ENCODE data around the gene TRAF3IP1.

The TRAF3IP1 gene

GRCh38 chr2:238408615-238409340 lies 88.5 kb downstream of the TRAF3IP1 start:
- no peak for TF ChIP-seq SIN3A (IDR thresholded peaks at IDR 0.05; ENCODE audit: borderline replicate concordance, insufficient read depth, low read length)
- no peak for TF ChIP-seq TAF1 (IDR thresholded peaks at IDR 0.05; ENCODE audit: borderline replicate concordance, insufficient read depth, low read length)
- no peak for TF ChIP-seq FOXP2 (optimal IDR thresholded peaks at IDR 0.05; ENCODE audit: borderline replicate concordance, extremely low read depth, extremely low read length, insufficient read depth)
- TF ChIP-seq, protein P1, sequence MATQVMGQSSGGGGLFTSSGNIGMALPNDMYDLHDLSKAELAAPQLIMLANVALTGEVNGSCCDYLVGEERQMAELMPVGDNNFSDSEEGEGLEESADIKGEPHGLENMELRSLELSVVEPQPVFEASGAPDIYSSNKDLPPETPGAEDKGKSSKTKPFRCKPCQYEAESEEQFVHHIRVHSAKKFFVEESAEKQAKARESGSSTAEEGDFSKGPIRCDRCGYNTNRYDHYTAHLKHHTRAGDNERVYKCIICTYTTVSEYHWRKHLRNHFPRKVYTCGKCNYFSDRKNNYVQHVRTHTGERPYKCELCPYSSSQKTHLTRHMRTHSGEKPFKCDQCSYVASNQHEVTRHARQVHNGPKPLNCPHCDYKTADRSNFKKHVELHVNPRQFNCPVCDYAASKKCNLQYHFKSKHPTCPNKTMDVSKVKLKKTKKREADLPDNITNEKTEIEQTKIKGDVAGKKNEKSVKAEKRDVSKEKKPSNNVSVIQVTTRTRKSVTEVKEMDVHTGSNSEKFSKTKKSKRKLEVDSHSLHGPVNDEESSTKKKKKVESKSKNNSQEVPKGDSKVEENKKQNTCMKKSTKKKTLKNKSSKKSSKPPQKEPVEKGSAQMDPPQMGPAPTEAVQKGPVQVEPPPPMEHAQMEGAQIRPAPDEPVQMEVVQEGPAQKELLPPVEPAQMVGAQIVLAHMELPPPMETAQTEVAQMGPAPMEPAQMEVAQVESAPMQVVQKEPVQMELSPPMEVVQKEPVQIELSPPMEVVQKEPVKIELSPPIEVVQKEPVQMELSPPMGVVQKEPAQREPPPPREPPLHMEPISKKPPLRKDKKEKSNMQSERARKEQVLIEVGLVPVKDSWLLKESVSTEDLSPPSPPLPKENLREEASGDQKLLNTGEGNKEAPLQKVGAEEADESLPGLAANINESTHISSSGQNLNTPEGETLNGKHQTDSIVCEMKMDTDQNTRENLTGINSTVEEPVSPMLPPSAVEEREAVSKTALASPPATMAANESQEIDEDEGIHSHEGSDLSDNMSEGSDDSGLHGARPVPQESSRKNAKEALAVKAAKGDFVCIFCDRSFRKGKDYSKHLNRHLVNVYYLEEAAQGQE (IDR thresholded peaks at IDR 0.05; ENCODE audit: insufficient read depth in 1 of 2, low read depth in 2 of 2, low read length in 2 of 2) = no peak
- no peak for TF ChIP-seq POLR2AphosphoS5 (IDR thresholded peaks at IDR 0.05; ENCODE audit: low read depth, low read length)

DNA sequence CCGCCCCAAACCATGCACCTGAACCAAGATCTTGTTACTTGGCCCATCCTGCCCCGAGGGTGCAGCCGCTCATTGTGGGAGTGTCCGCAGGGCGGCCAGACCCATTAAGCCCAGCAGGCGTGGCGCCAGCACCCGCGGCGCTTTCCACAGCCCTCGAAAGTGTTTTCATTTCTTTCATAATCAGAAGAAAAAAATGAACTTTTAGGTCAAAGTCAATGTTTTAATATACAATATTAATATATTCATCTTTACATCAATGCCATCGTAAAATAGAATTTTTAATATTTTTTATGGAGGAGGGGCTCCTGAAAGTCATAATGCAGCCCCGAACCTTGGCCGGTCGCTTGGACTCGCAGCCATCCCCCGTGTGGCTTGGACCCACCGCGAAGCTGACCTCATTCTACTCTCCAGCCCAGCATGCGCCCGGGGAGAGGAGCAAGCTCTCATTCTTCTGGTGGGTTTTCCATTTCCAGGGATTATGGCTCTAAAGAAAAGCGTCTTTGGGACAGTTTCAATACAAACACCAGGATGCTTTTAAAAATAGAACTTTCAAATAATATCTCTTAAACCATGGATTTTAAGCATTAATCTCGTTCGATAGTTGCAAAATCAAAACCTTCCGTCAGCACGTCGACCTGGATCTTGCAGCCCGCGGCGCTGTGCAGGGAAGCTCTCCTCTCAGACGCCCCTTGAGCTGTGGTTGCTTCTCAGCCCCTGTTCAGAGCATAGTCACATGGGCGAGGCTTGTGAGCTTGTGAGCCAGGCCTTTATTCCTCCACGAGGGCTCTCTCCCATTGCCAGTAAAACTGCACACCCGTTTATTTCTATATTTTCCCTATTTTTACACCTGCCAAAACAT lies 89.3 kb downstream of the TRAF3IP1 start:
- TF ChIP-seq TAF1 (IDR thresholded peaks at IDR 0.05; ENCODE audit: borderline replicate concordance, insufficient read depth, low read length) = no peak
- TF ChIP-seq, protein P1 (IDR thresholded peaks at IDR 0.05; ENCODE audit: insufficient read depth in 1 of 2, low read depth in 2 of 2, low read length in 2 of 2) = no peak
- no peak for TF ChIP-seq FOXP2 (optimal IDR thresholded peaks at IDR 0.05; ENCODE audit: borderline replicate concordance, extremely low read depth, extremely low read length, insufficient read depth)
- no peak for TF ChIP-seq SIN3A (IDR thresholded peaks at IDR 0.05; ENCODE audit: borderline replicate concordance, insufficient read depth, low read length)
- no peak for TF ChIP-seq POLR2AphosphoS5 (IDR thresholded peaks at IDR 0.05; ENCODE audit: low read depth, low read length)

- TF ChIP-seq TAF1 (IDR thresholded peaks at IDR 0.05; ENCODE audit: borderline replicate concordance, insufficient read depth, low read length) = no peak
- TF ChIP-seq, protein P1 (IDR thresholded peaks at IDR 0.05; ENCODE audit: insufficient read depth in 1 of 2, low read depth in 2 of 2, low read length in 2 of 2) = no peak
- TF ChIP-seq SIN3A (IDR thresholded peaks at IDR 0.05; ENCODE audit: borderline replicate concordance, insufficient read depth, low read length) = no peak
- no peak for TF ChIP-seq POLR2AphosphoS5 (IDR thresholded peaks at IDR 0.05; ENCODE audit: low read depth, low read length)
- TF ChIP-seq FOXP2 (optimal IDR thresholded peaks at IDR 0.05; ENCODE audit: borderline replicate concordance, extremely low read depth, extremely low read length, insufficient read depth) = no peak
Measured at GRCh38 chr2:238412067-238412767, 91.9 kb downstream of the TRAF3IP1 start.

DNA sequence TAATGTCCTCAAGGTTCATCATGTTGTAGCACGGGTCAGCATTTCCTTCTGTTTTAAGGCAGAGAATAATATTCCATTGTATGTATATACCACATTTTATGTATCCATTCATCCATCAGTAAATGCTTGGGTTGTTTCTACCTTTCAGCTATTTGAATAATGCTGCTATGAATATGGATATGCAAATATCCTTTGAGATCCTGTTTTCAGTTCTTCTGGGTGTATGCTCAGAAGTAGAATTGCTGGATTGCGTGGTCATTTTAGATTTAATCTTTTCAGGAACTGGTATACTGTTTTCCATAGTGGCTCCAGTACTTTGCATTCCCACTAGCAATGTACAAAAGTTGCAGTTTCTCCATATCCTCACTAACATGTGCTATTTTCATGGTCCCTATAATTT lies 93.0 kb downstream of the TRAF3IP1 start:
- TF ChIP-seq TAF1 (IDR thresholded peaks at IDR 0.05; ENCODE audit: borderline replicate concordance, insufficient read depth, low read length) (no peak), SIN3A (IDR thresholded peaks at IDR 0.05; ENCODE audit: borderline replicate concordance, insufficient read depth, low read length) (no peak), POLR2AphosphoS5 (IDR thresholded peaks at IDR 0.05; ENCODE audit: low read depth, low read length) (no peak), FOXP2 (optimal IDR thresholded peaks at IDR 0.05; ENCODE audit: borderline replicate concordance, extremely low read depth, extremely low read length, insufficient read depth) (no peak)
- TF ChIP-seq, protein P1 (IDR thresholded peaks at IDR 0.05; ENCODE audit: insufficient read depth in 1 of 2, low read depth in 2 of 2, low read length in 2 of 2) = no peak

All from PFSK-1 (cell line).